ENCODE data around the gene CASP2.

CASP2 gene

DNA sequence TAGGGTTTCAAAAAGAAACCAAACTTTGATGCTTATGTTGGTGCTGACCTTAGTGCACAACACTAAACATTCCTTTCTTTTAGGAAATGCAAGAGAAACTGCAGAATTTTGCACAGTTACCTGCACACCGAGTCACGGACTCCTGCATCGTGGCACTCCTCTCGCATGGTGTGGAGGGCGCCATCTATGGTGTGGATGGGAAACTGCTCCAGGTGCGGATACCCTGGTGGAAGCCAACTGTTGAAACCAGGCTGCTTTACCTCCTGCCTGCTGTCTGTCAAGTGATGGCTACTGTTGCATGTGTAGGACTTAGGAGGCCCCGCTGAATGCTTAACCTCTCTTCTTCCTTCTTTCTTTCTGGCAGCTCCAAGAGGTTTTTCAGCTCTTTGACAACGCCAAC is 11.7 kb downstream of the CASP2 start:
- H3K4me3 ChIP-seq (ENCODE audit: low read depth, low read length), result no peak overlapping the region
- TF ChIP-seq, protein P1, sequence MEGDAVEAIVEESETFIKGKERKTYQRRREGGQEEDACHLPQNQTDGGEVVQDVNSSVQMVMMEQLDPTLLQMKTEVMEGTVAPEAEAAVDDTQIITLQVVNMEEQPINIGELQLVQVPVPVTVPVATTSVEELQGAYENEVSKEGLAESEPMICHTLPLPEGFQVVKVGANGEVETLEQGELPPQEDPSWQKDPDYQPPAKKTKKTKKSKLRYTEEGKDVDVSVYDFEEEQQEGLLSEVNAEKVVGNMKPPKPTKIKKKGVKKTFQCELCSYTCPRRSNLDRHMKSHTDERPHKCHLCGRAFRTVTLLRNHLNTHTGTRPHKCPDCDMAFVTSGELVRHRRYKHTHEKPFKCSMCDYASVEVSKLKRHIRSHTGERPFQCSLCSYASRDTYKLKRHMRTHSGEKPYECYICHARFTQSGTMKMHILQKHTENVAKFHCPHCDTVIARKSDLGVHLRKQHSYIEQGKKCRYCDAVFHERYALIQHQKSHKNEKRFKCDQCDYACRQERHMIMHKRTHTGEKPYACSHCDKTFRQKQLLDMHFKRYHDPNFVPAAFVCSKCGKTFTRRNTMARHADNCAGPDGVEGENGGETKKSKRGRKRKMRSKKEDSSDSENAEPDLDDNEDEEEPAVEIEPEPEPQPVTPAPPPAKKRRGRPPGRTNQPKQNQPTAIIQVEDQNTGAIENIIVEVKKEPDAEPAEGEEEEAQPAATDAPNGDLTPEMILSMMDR (IDR thresholded peaks at IDR 0.05; ENCODE audit: insufficient read depth, low read depth, low read length, missing control alignments), result peak; percentile 48
- DNase-seq (ENCODE audit: low read depth), result peak; percentile 28

DNA sequence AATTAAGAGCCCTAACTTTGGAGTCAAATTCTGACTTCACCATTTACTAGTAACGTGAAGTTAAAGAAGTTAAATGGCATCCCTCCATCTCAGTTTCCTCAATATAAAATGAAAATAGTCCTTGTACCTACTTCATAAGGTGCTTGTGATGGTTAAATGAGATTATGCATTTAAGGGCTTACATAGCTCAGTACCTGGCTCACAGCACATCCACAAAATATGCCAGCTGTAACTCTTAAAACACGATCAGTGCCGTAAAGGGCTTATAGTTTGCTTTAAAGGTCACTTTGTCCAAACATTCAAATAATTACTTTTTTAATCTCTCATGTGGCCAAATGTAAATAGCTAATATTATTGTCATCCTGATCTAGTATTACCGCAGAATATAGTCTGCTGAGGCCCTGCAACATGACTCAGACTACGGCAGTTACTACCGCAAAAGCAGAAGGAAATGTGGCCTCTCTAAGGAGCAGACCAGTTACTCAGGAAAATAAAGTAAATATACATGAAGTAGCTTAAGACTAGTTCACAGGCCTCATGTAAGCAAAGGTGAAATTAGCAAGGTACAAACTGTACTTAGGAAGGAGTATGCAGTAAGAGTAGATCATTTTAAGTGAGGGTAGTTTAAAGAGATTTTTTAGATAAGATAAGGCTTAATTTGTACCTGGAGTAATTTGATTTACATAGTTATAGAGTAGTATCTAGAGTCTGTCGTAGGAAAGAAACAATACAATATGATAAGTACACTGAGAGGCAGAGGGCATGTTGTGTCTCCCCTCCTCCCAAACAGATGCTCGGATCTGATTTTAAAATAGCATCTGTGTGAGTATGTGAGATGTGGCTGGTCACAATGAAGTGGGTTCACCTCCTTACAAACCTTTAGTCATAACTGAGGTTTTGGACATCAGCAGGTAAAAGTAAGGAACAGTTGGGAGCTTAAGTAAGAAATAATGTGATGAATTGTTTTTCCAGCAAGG is 13.1 kb downstream of the CASP2 start:
- TF ChIP-seq, protein P1 (IDR thresholded peaks at IDR 0.05; ENCODE audit: insufficient read depth, low read depth, low read length, missing control alignments), result no peak
- H3K4me3 ChIP-seq (ENCODE audit: low read depth, low read length), result no peak overlapping the region
- DNase-seq (ENCODE audit: low read depth), result no peak

DNA sequence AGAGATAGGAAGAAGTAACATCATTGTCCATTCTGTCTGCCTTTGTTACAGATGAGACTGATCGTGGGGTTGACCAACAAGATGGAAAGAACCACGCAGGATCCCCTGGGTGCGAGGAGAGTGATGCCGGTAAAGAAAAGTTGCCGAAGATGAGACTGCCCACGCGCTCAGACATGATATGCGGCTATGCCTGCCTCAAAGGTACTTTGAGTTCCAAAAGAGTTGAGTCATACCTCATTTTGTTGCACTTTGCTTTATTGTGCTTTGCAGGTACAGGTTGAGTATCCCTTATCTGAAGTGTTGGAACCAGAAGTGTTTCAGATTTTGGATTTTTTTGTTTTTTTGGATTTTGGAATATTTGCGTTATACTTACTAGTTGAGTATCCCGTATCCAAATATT is 15.6 kb downstream of the CASP2 start:
- H3K4me3 ChIP-seq (ENCODE audit: low read depth, low read length), result no peak overlapping the region
- TF ChIP-seq, protein P1 (IDR thresholded peaks at IDR 0.05; ENCODE audit: insufficient read depth, low read depth, low read length, missing control alignments), result no peak
- no peak for DNase-seq (ENCODE audit: low read depth)

DNA sequence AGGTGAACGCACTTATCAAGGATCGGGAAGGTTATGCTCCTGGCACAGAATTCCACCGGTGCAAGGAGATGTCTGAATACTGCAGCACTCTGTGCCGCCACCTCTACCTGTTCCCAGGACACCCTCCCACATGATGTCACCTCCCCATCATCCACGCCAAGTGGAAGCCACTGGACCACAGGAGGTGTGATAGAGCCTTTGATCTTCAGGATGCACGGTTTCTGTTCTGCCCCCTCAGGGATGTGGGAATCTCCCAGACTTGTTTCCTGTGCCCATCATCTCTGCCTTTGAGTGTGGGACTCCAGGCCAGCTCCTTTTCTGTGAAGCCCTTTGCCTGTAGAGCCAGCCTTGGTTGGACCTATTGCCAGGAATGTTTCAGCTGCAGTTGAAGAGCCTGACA is 16.8 kb downstream of the CASP2 start:
- DNase-seq (ENCODE audit: low read depth), result no peak
- H3K4me3 ChIP-seq (ENCODE audit: low read depth, low read length), result no peak overlapping the region
- TF ChIP-seq, protein P1 (IDR thresholded peaks at IDR 0.05; ENCODE audit: insufficient read depth, low read depth, low read length, missing control alignments), result no peak

DNA sequence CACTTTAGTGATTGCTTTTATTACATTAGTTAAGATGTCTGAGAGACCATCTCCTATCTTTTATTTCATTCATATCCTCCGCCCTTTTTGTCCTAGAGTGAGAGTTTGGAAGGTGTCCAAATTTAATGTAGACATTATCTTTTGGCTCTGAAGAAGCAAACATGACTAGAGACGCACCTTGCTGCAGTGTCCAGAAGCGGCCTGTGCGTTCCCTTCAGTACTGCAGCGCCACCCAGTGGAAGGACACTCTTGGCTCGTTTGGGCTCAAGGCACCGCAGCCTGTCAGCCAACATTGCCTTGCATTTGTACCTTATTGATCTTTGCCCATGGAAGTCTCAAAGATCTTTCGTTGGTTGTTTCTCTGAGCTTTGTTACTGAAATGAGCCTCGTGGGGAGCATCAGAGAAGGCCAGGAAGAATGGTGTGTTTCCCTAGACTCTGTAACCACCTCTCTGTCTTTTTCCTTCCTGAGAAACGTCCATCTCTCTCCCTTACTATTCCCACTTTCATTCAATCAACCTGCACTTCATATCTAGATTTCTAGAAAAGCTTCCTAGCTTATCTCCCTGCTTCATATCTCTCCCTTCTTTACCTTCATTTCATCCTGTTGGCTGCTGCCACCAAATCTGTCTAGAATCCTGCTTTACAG is 17.4 kb downstream of the CASP2 start:
- TF ChIP-seq, protein P1 (IDR thresholded peaks at IDR 0.05; ENCODE audit: insufficient read depth, low read depth, low read length, missing control alignments), result peak; percentile 74

DNA sequence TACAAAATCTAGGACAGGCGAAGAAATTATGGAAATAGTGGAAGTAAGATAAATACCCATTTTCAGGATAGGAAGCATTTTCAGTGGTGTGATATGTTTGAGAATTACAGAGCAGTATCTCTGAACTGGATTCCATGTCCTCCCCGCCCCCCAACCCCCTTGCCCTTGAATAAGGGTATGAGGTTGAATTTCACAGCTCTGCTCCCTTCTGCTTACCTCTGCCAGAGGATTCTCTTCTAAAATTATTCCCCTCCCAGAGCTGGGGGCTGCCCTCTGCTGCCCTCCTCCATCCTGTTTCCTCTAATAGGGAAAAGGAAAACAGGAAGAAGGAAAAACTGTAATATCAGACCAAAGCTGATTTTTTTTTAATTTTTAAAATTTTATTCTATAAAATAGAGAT is 20.5 kb downstream of the CASP2 start:
- no peak for DNase-seq (ENCODE audit: low read depth)
- TF ChIP-seq, protein P1 (IDR thresholded peaks at IDR 0.05; ENCODE audit: insufficient read depth, low read depth, low read length, missing control alignments), result no peak
- no peak overlapping the region for H3K4me3 ChIP-seq (ENCODE audit: low read depth, low read length)

More for the DNA sequence above, 17.4 kb downstream of the CASP2 start:
- peak; percentile 72 for DNase-seq (ENCODE audit: low read depth)
- H3K4me3 ChIP-seq (ENCODE audit: low read depth, low read length), result no peak overlapping the region

All from GM12865 (cell line).